ENCODE results near the gene SLC39A11.
A peak's percentile ranks its signal among the peaks of the same experiment; 100 is the strongest.
"Not testable (repeated sequence)": the region's sequence is repeated elsewhere in the genome, so short reads cannot be mapped to it uniquely, and the experiment has no call there.

Gene SLC39A11

GRCh38 chr17:72999474-72999873 is 93.0 kb downstream of the SLC39A11 start:
- DNase-seq = not testable (repeated sequence)

GRCh38 chr17:72998343-72998742 is 94.1 kb downstream of the SLC39A11 start:
- no peak for DNase-seq

DNA sequence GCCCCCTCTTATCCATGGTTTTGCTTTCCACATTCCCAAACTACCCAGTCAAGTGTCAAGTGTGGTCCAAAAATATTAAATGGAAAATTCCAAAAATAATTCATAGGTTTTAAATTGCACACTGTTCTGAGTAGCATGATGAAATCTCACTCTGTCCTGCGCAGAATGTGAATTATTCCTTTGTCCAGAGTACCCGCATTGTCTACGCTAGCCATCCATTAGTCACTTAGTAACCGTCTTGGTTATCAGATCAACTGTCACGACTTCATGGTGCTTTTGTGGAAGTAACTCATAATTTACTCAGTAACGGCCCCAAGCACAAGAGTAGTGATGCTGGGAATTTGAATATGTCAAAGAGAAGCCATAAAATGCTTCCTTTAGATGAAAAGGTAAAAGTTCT is 94.9 kb downstream of the SLC39A11 start:
- DNase-seq = no peak

- DNase-seq = no peak
Measured at GRCh38 chr17:72996791-72997190, 95.7 kb downstream of the SLC39A11 start.

GRCh38 chr17:72995008-72995656 is 97.4 kb downstream of the SLC39A11 start:
- DNase-seq = no peak

- DNase-seq = peak; percentile 30
Measured at GRCh38 chr17:72992783-72993467, 99.6 kb downstream of the SLC39A11 start.

GRCh38 chr17:72991651-72992050 is 100.8 kb downstream of the SLC39A11 start:
- DNase-seq = no peak

DNA sequence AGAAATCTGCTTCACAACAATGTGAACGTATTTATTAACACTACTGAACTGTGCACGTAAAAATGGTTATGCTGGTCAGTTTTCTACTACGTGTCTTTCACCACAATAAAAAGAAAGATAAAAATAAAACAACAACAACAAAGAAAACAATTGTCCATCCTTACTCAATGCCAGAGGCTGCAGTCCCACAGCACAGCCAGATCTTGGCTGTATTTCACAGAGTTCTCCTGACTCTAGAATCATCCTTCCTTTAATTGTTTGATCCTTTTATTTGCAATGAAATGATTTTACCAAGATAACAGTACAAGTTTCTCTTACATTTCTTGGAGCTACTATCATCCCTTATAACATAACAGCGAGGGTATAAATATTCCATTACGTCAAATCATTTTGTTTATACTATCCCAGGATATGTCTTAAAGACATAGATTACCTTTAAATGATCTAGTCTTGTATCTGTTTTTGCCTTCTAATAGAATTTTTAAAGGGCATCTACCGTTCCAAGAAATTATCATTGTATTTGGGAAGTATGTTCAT is 103.3 kb downstream of the SLC39A11 start:
- no peak for DNase-seq

GRCh38 chr17:72988451-72988850 is 104.0 kb downstream of the SLC39A11 start:
- DNase-seq = no peak

DNA sequence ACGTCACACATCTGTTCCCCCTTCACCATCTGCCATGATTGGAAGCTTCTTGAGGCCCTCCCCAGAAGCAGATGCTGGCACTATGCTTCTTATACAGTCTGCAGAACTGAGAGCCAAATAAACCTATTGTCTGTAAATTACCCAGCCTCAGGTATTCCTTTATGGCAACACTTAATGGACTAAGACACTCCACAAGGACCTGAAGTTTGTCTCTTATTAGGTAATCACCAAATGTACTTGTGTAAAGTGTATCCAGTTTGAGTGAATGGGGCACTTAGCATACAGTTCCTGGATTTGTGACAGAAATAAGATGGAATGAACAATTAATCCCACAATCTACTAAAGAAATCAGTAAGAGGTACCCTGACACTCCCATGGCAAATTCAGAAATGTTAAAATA is 105.3 kb downstream of the SLC39A11 start:
- DNase-seq = no peak

- DNase-seq = peak; percentile 72
Measured at GRCh38 chr17:72985882-72986720, 106.4 kb downstream of the SLC39A11 start.

DNA sequence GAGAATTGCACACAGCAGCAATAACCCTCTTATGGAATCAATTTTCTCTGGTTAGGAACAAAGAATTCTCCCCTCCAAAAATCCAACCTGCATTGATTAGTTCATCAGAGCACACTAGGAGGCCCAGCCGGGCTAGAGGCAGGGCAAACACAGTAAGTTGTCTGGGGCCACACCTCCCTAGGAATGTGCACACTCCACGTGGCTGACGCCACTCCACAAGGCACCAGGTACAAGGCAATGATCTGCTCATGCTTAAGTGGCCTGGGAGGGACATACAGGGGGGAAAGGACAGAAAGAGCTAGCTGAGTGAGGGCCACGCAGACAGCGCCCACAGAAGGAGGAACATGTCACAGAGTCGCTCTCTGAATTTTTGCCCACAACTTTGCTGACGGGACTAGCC is 107.6 kb downstream of the SLC39A11 start:
- DNase-seq = no peak

GRCh38 chr17:72984145-72984925 is 108.2 kb downstream of the SLC39A11 start:
- DNase-seq = no peak

DNA sequence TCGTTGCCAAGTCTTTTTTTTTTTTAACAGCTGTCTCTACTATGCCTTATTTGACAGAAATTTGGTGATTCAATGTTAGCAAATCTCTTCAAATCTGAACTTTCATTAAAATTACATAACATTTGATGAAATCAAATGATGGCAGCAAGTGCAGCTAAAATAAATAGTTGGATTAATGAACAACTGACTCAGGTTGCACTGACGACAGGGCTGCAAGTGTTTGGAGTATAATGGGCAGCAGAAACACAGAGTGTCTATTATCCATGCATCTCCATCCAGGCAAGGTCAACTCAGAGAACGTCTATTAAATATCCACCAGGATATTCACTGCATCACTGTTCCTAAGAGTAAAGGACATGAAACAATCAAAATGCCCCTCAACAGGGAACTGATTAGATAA is 109.8 kb downstream of the SLC39A11 start:
- DNase-seq = no peak

GRCh38 chr17:72978593-72979218 is 113.8 kb downstream of the SLC39A11 start:
- DNase-seq = no peak

DNA sequence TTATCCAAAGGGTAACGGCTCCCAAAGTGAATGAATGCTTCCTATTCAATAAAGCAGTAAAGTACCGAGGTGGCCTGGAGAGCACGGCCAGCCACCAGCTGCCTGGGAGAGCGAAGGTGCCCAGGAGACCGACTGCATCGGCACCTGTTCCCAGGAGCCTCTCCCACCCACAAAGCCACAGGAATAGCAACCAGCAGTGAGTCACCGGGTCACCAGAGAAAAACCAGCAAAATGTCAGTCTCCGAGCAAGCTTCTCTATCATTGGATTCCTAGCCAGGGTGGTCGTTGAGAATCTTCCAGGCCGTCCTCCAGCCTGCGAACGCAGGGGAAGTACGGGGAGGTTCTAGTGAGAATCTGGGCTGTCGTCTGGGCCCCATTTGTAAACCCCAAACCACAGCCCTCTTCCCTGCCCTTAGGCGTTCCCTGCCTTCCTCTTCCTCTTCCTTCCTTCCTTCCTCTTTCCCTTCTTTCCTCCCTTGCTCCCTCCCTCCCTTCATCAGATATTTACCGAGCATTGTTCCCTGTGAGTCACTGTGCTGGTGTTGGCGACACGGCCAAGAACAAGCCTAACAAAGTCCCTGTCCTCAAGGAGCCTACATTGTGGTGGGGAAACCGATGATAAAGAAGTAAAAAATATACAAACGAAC is 114.6 kb downstream of the SLC39A11 start:
- DNase-seq = no peak

DNA sequence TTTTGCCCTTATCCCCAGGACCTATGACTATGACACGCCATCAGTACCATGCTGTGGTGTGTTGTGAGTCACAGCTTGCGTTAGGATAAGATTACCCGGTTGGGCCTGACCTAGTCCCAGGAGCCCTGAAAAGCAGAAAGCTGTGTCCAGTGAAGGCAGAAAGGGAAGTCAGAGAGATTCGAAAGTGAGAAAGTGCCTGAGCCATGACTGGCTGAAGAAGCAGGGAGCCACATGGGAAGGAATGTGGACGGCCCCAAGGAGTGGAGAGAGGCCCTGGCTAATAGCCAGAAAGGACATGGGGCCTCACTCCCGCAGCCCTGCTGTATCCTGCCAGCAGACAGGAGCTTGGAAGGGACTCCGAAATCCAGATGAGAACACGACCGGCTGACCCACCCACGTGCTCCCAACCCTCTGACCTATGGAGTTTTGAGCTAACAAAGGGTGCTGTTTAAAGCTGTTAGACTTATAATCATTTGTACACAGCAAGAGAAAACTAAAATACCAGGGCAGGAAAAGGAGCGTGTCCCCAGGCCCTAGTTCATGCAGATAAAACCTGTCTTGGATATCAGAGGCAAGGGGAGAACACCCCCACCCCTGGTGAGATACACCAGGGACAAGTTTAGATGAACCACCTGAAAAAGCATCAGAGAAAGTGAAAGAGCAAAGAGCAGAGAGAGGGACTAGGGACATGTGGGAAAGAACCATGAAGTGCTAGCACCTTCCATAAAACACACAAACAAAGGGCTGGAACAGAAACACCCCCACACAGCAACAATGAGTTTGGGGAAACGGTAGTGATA is 115.3 kb downstream of the SLC39A11 start:
- no peak for DNase-seq

GRCh38 chr17:72975509-72975908 is 117.0 kb downstream of the SLC39A11 start:
- no peak for DNase-seq

- DNase-seq = no peak
Measured at GRCh38 chr17:72974605-72975232, 117.8 kb downstream of the SLC39A11 start.

GRCh38 chr17:72972263-72972951 is 120.1 kb downstream of the SLC39A11 start:
- no peak for DNase-seq

Data from activated CD4-positive, alpha-beta T cell treated with anti-CD3 and anti-CD28 coated beads, Interleukin-2, amount 50 U/mL, for 16 hours (primary cell).